Thymus (tissue), 11 donors: ENCODE results near the gene TNRC18. TPM values are rescaled to one million over a fixed set of nuclear protein-coding genes. Genes with fewer than 3 reads are reported as not detected.

Source experiments
- DNase-seq, 9 donors: peaks; one replicate each; pipeline ENCODE4 v3.0.0-alpha.2; 2013; ENCODE audit warnings: low spot score in 9 of 9, low read depth in 6 of 9, missing footprints in 1 of 9
- H3K27ac ChIP-seq, 2 donors: one replicate each; pipeline ENCODE4 v1.5.1; 2013; ENCODE audit warnings: control low read depth in 1 of 2, low read depth in 1 of 2, low read length in 1 of 2, mild to moderate bottlenecking in 1 of 2, moderate library complexity in 1 of 2
- H3K27me3 ChIP-seq, 2 donors: one replicate each; pipeline ENCODE4 v1.5.1; 2013; ENCODE audit warnings: low read length in 1 of 2; ENCODE audit not compliant: control insufficient read depth in 2 of 2, insufficient read depth in 1 of 2
- H3K36me3 ChIP-seq, 2 donors: one replicate each; pipeline ENCODE4 v1.5.1; 2013; ENCODE audit warnings: low read length in 1 of 2, mild to moderate bottlenecking in 1 of 2, moderate library complexity in 1 of 2; ENCODE audit not compliant: control insufficient read depth in 2 of 2, insufficient read depth in 2 of 2
- H3K4me1 ChIP-seq, 2 donors: one replicate each; pipeline ENCODE4 v1.5.1; 2013; ENCODE audit warnings: low read length in 2 of 2; ENCODE audit not compliant: control insufficient read depth in 2 of 2, insufficient read depth in 2 of 2
- H3K4me3 ChIP-seq, 2 donors: one replicate each; pipeline ENCODE4 v1.5.1; 2013; ENCODE audit warnings: low read length in 2 of 2, control low read depth in 1 of 2, mild to moderate bottlenecking in 1 of 2
- H3K9me3 ChIP-seq, 2 donors: one replicate each; pipeline ENCODE4 v1.5.1; 2013; ENCODE audit warnings: low read length in 1 of 2, mild to moderate bottlenecking in 1 of 2; ENCODE audit not compliant: control insufficient read depth in 2 of 2, insufficient read depth in 1 of 2
- WGBS: extraction: QIAGEN DNeasy Blood & Tissue Kit; methylation state at CpG from one replicate; pipeline ENCODE4 v1.1.7; 2013; 5-methylcytosine and 5-hydroxymethylcytosine counted together
- polyA plus RNA-seq: library from polyadenylated mRNA; stranded (reverse); fragments of 200-250 nt; gene quantifications from one replicate; pipeline ENCODE4 v1.2.3, GENCODE V29; 2013
- total RNA-seq: library from RNA; stranded (reverse); fragments of 120-200 nt; gene quantifications from one replicate; pipeline ENCODE4 v1.2.4, GENCODE V29; 2013
- donor health status: healthy.

The TNRC18 gene
- total and polyA plus RNA-seq, 2 donors = 8.5 to 26.2 TPM

DNA sequence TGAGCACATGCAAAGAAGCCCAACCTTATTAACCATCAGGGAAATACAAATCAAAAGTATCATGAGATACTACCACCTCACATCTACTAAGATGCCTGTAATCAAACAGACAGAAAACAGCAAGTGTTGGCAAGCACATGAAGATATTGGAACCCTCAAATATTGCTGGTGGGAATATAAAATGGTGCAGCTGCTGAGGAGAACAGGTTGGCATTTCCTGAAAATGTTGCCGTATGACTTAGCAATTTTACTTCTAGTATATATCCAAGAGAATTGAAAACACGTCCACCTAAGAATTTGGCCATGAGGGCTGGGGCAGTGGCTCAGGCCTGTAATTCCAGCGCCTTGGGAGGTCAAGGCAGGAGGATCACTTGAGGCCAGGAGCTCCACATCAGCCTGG is 39.4 kb upstream of the TNRC18 start:
- WGBS = 64% methylated on average over 3 of the region's 3 CpGs
- no peak overlapping the region for H3K27ac ChIP-seq
- no peak for DNase-seq
- no peaks in the 10 kb centered on the region for H3K9me3 ChIP-seq
- no peaks in the 10 kb centered on the region for H3K36me3 ChIP-seq
- no peaks in the 10 kb centered on the region for H3K27me3 ChIP-seq
- H3K4me3 ChIP-seq = no peak overlapping the region
- H3K4me1 ChIP-seq = peaks cover 4% of the 10 kb centered on the region in 2 donors

DNA sequence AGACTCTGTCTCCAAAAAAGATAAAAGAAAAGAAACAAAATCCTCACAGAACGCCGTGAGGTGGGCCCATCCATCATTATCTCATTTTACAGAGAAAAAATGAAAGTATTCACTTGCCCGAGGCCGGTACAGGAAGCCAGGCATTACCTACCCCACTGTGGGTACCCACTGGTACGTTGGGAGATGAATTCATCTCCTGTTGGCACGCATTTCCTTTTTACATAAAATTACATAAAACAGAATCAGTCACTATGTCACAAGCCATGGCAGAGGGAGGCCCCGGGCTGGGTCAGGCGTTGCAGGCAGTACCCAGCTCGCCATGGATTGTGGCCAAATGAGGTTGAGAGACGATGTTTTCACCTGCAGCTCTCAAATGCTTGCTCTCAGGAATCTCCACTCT is 38.6 kb upstream of the TNRC18 start:
- no peaks in the 10 kb centered on the region for H3K9me3 ChIP-seq
- WGBS = 8% methylated on average over 10 of the region's 10 CpGs
- DNase-seq = no peak
- H3K27ac ChIP-seq = no peak overlapping the region
- H3K36me3 ChIP-seq = no peaks in the 10 kb centered on the region
- H3K4me3 ChIP-seq = no peak overlapping the region
- peaks cover 4 to 12% of the 10 kb centered on the region in 2 donors for H3K4me1 ChIP-seq
- no peaks in the 10 kb centered on the region for H3K27me3 ChIP-seq

DNA sequence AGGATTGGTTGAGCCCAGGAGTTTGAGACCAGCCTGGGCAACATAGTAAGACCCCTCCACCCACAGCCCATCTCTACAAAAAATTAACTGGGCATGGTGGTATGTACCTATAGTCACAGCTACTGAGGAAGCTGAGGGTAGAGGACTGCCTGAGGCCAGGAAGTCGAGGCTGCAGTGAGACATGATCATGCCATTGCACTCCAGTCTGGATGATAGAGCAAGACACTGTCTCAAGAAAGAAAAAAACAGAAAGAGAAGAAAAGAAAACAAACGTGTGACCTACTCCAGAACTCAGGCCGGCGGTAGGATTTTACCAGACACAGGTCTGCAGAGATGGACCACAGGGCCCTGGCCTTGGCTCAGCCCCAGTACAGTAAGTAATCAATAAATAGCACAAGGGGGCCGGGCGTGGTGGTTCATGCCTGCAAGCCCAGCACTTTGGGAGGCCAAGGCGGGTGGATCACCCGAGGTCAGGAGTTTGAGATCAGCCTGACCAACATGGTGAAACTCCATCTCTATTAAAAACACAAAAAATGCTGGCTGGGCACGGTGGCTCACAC is 35.4 kb upstream of the TNRC18 start:
- Histone ChIP-seq H3K4me3 (no peak overlapping the region), H3K9me3 (no peaks in the 10 kb centered on the region), H3K27me3 (peaks cover 0 to 18% of the 10 kb centered on the region in 2 donors), H3K4me1 (peaks cover 4 to 19% of the 10 kb centered on the region in 2 donors), H3K27ac (no peak overlapping the region), H3K36me3 (no peaks in the 10 kb centered on the region)
- WGBS = 83% methylated on average over 9 of the region's 9 CpGs
- no peak for DNase-seq

DNA sequence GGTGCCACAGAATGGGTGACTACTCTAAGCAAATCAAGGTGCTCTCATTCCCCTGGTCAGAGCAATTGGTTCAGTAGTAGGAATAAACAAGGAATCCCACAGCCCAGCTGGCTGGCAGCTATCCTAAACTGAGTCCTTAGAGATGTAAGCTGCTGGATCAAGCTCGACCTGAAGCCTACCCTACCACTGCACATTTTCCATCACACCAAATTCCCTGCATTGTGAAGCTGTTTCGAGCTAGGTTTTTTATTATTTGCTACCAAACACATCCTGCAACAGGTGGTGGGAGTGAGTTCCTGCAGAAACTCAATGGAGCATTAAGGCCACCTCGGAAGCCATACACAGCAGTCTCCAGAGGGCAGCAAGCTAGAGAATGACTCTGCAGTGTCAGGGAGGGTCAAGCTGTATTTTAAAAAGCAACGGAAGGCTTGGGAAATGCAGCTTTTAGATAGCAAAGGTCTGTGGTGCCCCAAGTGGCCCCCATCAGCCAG is 33.7 kb upstream of the TNRC18 start:
- no peaks in the 10 kb centered on the region for H3K36me3 ChIP-seq
- H3K9me3 ChIP-seq = no peaks in the 10 kb centered on the region
- peaks cover 3 to 25% of the 10 kb centered on the region in 2 donors for H3K4me1 ChIP-seq
- H3K27ac ChIP-seq = peak overlapping the region in 1 of 2 donors; percentile 56
- DNase-seq = no peak
- H3K4me3 ChIP-seq = no peak overlapping the region
- peaks cover 0 to 18% of the 10 kb centered on the region in 2 donors for H3K27me3 ChIP-seq
- WGBS = 19% methylated on average over 4 of the region's 4 CpGs

DNA sequence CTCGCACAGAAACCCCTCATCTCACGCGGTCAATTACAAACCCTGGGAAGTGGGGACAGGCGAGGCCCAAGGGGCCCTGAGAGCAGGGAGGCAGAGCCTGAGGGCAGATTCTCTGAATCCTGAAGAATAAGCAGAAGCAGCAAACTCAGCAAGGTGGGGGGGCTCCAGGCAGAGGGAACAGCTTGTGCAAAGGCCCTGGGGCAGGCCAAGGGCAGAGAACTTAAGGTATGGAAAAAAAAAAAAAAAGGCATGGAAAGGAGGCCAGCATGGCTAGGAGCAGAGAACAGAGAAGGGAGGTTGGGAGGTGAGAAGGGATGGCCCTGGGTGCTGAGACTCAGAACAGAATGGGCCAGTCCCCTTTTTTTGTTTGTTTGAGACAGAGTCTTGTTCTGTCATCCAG is 32.8 kb upstream of the TNRC18 start:
- WGBS = 98% methylated on average over 4 of the region's 4 CpGs

DNA sequence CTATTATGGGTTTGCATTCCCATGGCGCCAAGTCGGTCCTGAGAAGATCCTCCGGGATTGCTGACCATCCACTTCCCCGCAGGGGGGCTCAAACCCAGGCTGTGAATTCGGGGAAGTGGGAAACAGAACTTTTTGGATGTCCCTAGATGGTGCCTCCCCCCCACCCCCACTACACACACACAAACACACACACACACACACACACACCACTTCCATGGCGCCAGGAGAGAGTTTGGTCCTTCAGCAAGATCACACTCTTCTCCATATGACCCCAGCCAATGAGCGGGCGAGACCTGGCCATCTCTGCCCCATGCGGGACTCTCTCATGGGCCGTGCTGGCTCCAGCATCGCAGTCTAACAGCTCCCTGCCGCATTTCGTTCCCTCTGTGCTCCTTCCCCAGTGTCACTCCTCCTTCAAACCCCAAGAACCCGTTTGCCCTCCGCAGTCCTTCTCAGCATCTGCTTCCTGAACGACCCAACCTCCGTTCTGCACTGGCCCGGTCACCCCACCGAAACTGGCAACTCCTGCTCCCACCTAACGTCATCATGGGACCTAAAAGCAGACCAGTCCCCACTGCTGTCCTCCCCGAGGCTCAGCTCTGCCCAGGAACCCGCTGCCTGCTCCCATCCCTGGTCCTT is 32.1 kb upstream of the TNRC18 start:
- peaks cover 8 to 39% of the 10 kb centered on the region in 2 donors for H3K4me1 ChIP-seq
- WGBS = 30% methylated on average over 22 of the region's 22 CpGs
- DNase-seq = no peak
- H3K27ac ChIP-seq = no peak overlapping the region
- H3K4me3 ChIP-seq = no peak overlapping the region
- no peaks in the 10 kb centered on the region for H3K9me3 ChIP-seq
- H3K36me3 ChIP-seq = no peaks in the 10 kb centered on the region
- peaks cover 0 to 18% of the 10 kb centered on the region in 2 donors for H3K27me3 ChIP-seq

More for the DNA sequence above, 32.8 kb upstream of the TNRC18 start:
- Histone ChIP-seq H3K36me3 (no peaks in the 10 kb centered on the region), H3K9me3 (no peaks in the 10 kb centered on the region), H3K4me1 (peaks cover under 1 to 32% of the 10 kb centered on the region in 2 donors), H3K27me3 (peaks cover 0 to 18% of the 10 kb centered on the region in 2 donors), H3K27ac (no peak overlapping the region), H3K4me3 (no peak overlapping the region)
- DNase-seq = no peak

DNA sequence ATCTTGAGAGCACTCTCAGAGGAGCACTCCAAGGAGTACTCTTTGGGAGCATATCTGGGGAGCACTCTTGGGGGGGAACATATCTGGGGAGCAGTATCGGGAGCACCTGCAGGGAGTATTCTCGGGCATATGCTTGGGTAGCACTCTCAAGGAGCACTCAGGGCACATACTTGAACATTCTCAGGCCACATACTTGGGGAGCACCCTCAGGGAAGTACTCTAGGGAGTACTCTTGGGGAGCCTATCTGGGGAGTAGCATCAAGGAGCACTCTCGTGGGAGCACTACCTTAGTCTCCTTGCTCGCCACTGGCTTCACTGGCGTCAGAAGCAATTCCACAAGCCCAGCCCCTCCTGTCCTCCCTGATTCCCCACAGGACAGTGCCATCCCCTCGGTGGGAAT is 31.5 kb upstream of the TNRC18 start:
- Histone ChIP-seq H3K4me1 (peaks cover 8 to 44% of the 10 kb centered on the region in 2 donors), H3K27me3 (peaks cover 0 to 18% of the 10 kb centered on the region in 2 donors), H3K36me3 (no peaks in the 10 kb centered on the region), H3K27ac (no peak overlapping the region), H3K9me3 (no peaks in the 10 kb centered on the region), H3K4me3 (no peak overlapping the region)
- DNase-seq = no peak
- WGBS = 90% methylated on average over 6 of the region's 6 CpGs

DNA sequence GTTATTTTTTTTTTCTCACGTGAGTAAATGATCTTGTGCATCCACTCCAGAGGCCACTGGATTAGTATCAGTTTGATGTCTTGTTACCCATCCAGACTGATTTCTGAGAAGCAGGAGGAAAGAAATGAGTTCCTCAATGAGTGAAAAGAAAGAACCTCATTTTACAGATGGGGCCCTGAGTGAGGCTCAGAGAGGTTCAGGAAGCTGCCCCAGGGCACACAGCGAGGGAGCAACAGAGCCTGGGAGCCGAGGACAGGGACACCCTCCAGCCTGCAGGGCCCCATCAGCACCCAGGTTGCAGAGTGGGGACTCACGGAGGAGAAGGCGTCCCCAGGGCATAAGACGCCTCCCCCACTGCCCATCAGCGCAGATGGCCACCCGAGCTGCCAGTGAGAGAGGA is 30.9 kb upstream of the TNRC18 start:
- no peak for DNase-seq
- no peak overlapping the region for H3K4me3 ChIP-seq
- H3K9me3 ChIP-seq = no peaks in the 10 kb centered on the region
- no peak overlapping the region for H3K27ac ChIP-seq
- peaks cover 0 to 18% of the 10 kb centered on the region in 2 donors for H3K27me3 ChIP-seq
- peaks cover 8 to 45% of the 10 kb centered on the region in 2 donors for H3K4me1 ChIP-seq
- no peaks in the 10 kb centered on the region for H3K36me3 ChIP-seq
- 94% methylated on average over 8 of the region's 8 CpGs for WGBS

DNA sequence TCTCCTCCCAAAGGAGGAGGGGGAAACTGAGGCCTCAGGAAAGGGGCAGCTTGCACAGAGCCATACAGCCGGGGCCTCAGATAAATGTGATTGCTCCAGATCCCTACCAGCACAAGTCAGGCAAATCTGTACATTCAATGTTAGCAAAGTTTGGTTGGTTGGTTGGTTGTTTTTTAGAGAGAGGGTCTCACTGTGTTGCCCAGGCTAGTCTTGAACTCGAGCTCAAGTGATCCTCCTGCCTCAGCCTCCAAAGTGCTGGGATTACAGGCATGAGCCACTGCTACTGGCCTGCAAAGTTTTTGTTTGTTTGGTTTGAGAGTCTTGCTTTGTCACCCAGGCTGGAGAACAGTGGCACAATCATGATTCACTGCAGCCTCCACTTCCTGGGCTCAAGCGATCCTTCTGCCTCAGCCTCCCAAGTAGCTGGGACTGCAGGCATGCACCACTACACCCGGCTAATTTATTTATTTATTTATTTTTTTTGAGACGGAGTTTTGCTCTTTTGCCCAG is 30.0 kb upstream of the TNRC18 start:
- 94% methylated on average over 5 of the region's 5 CpGs for WGBS

More for the DNA sequence above, 30.0 kb upstream of the TNRC18 start:
- H3K4me3 ChIP-seq = no peak overlapping the region
- H3K9me3 ChIP-seq = no peaks in the 10 kb centered on the region
- no peaks in the 10 kb centered on the region for H3K36me3 ChIP-seq
- H3K27ac ChIP-seq = no peak overlapping the region
- DNase-seq = no peak
- H3K27me3 ChIP-seq = peaks cover 0 to 18% of the 10 kb centered on the region in 2 donors
- H3K4me1 ChIP-seq = peaks cover 8 to 49% of the 10 kb centered on the region in 2 donors
